Liver (tissue), 9 donors: ENCODE data around the gene APLN. TPM values are rescaled to one million over a fixed set of nuclear protein-coding genes. Genes with fewer than 3 reads are reported as not detected.

Experiments used
- DNase-seq: peaks from one replicate; pipeline ENCODE4 v3.0.0-alpha.2; 2017; ENCODE audit warnings: low spot score
- H3K27ac ChIP-seq, 2 donors: one replicate each; pipeline ENCODE4 v1.7.0; 2013; ENCODE audit warnings: inconsistent platforms in 2 of 2, low read length in 2 of 2, control low read depth in 1 of 2, low read depth in 1 of 2, mild to moderate bottlenecking in 1 of 2
- H3K27me3 ChIP-seq, 4 donors: one replicate each; pipeline versions ENCODE4 v1.6.1 to v1.7.0; 2013; ENCODE audit warnings: low read length in 3 of 4, inconsistent platforms in 1 of 4, mild to moderate bottlenecking in 1 of 4, moderate library complexity in 1 of 4; ENCODE audit not compliant: control insufficient read depth in 4 of 4, insufficient read depth in 4 of 4
- H3K36me3 ChIP-seq, 4 donors: one replicate each; pipeline versions ENCODE4 v1.6.1 to v1.7.0; 2013; ENCODE audit warnings: low read length in 3 of 4, mild to moderate bottlenecking in 3 of 4, low read depth in 1 of 4, moderate library complexity in 1 of 4; ENCODE audit not compliant: control insufficient read depth in 4 of 4, insufficient read depth in 3 of 4
- H3K4me1 ChIP-seq, 4 donors: one replicate each; pipeline versions ENCODE4 v1.6.1 to v1.7.0; 2013; ENCODE audit warnings: low read length in 3 of 4, mild to moderate bottlenecking in 3 of 4, moderate library complexity in 1 of 4; ENCODE audit not compliant: control insufficient read depth in 4 of 4, insufficient read depth in 4 of 4
- H3K4me3 ChIP-seq, 3 donors: one replicate each; pipeline versions ENCODE4 v1.6.1 to v1.7.0; 2013; ENCODE audit warnings: low read length in 3 of 3, control low read depth in 1 of 3, low read depth in 1 of 3, mild to moderate bottlenecking in 1 of 3
- H3K9ac ChIP-seq, 2 donors: one replicate each; pipeline ENCODE4 v1.7.0; 2013; ENCODE audit warnings: low read length in 2 of 2, mild to moderate bottlenecking in 2 of 2, moderate library complexity in 2 of 2, control low read depth in 1 of 2, low read depth in 1 of 2
- H3K9me3 ChIP-seq, 4 donors: one replicate each; pipeline versions ENCODE4 v1.6.1 to v1.7.0; 2013; ENCODE audit warnings: low read length in 3 of 4; ENCODE audit not compliant: control insufficient read depth in 4 of 4
- ATF3 ChIP-seq: IDR thresholded peaks from 2 replicates; pipeline ENCODE4 v1.6.1; 2016; ENCODE audit warnings: antibody characterized with exemption
- CTCF ChIP-seq: fragments of 150-350 bp; IDR thresholded peaks from 2 replicates; pipeline ENCODE4 v1.5.1; 2017; ENCODE audit warnings: improper control_type of control experiment, low read depth, low read length; ENCODE audit not compliant: missing input control
- FOXA1 ChIP-seq: IDR thresholded peaks from 2 replicates; pipeline ENCODE4 v1.6.1; 2016; ENCODE audit warnings: antibody characterized with exemption
- HNF4A ChIP-seq, 2 donors: conservative IDR thresholded peaks; 2 replicates each; pipeline ENCODE4 v1.6.1; 2016; ENCODE audit warnings: antibody characterized with exemption in 2 of 2, mild to moderate bottlenecking in 2 of 2
- HNF4G ChIP-seq: IDR thresholded peaks from 2 replicates; pipeline ENCODE4 v1.6.1; 2016; ENCODE audit warnings: antibody characterized with exemption
- MAX ChIP-seq: IDR thresholded peaks from 2 replicates; pipeline ENCODE4 v1.6.1; 2016; ENCODE audit warnings: antibody characterized with exemption
- RAD21 ChIP-seq, 2 donors: IDR thresholded peaks; 2 replicates each; pipeline ENCODE4 v1.6.1; 2016; ENCODE audit warnings: antibody characterized with exemption in 2 of 2, mild to moderate bottlenecking in 2 of 2
- RXRA ChIP-seq, 2 donors: IDR thresholded peaks; 2 replicates each; pipeline ENCODE4 v1.6.1; 2017 to 2018; ENCODE audit warnings: antibody characterized with exemption in 2 of 2, mild to moderate bottlenecking in 1 of 2
- WGBS: extraction: QIAGEN DNeasy Blood & Tissue Kit; methylation state at CpG from one replicate; pipeline ENCODE4 v1.1.7; 2013; 5-methylcytosine and 5-hydroxymethylcytosine counted together
- polyA plus RNA-seq, 2 donors: library from polyadenylated mRNA; stranded (reverse) in 1 of 2; unstranded in 1 of 2; fragments of 200-250 nt in 1 of 2; fragments of >200 nt in 1 of 2; fragmentation: Nextera tagmentation in 1 of 2; extraction: Ambion mirVana in 1 of 2; gene quantifications; one replicate each; pipeline versions ENCODE4 v1.2.1 to v1.2.3, GENCODE V29; 2013 to 2015
- total RNA-seq, 2 donors: library from RNA; depleted of rRNA; stranded (reverse); fragments of >200 nt; gene quantifications; one replicate each; pipeline ENCODE4 v1.2.3, GENCODE V29; 2014
- donor health status: healthy.
- donor health status: healthy.
- donor health status: healthy.
- donor health status: healthy.
- donor health status: healthy.

Gene APLN
- total and polyA plus RNA-seq, 4 donors, result 0.19 to 0.33 TPM; not detected in 2

DNA sequence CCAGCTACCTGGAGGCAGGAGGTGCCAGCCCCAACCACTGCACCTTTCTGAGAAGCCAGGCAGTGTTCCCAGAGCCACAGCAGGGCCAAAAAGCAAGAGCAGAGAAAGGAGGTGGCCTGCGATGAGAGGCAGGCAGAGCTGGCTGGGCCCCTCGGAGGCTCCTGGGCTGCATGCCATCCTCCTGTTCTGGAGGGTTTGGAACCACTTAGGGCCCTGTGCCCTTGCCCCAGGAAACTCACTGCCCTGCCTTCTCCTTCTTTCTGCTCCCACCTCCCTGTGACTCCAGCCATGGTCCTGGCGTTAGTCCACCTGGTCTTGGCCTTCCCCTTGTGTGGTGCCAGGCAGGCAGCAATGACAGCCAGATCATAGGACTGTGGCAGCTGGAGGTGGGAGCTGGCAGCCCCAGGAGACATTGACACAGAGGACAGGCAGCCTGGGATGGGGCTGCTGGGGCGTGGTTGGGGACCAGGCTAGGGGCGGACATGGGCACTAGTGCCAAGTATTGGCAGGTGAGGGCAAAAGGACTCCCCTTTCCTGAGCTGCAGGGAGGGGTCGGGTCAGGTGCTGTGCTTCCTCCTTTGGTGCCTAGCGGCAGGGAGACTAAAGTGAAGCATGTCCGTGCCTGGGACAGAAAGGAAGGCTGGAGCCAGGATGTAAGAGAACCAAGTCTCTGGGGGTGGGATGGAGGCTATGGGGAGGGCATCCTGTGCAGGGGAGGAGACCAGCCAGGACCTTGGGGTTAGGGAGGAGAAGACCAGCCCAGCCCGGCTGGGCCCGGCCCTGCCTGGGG lies 1.4 kb downstream of the APLN start:
- TF ChIP-seq HNF4A (conservative IDR thresholded peaks at IDR 0.05) (no peak), ATF3 (no peak), MAX (no peak), FOXA1 (no peak), HNF4G (no peak), RAD21 (IDR thresholded peaks at IDR 0.05) (no peak)
- H3K27ac ChIP-seq, result no peak overlapping the region
- H3K4me3 ChIP-seq, result no peak overlapping the region
- 59% methylated on average over 10 of the region's 10 CpGs for WGBS
- no peak for DNase-seq
- H3K9ac ChIP-seq, result no peak overlapping the region
- peaks cover 6 to 34% (median 22%) of the 10 kb centered on the region in 4 donors for H3K4me1 ChIP-seq
- H3K27me3 ChIP-seq, result peaks cover 0 to 3% (median 0%) of the 10 kb centered on the region in 4 donors
- no peaks in the 10 kb centered on the region for H3K36me3 ChIP-seq
- no peaks in the 10 kb centered on the region for H3K9me3 ChIP-seq

DNA sequence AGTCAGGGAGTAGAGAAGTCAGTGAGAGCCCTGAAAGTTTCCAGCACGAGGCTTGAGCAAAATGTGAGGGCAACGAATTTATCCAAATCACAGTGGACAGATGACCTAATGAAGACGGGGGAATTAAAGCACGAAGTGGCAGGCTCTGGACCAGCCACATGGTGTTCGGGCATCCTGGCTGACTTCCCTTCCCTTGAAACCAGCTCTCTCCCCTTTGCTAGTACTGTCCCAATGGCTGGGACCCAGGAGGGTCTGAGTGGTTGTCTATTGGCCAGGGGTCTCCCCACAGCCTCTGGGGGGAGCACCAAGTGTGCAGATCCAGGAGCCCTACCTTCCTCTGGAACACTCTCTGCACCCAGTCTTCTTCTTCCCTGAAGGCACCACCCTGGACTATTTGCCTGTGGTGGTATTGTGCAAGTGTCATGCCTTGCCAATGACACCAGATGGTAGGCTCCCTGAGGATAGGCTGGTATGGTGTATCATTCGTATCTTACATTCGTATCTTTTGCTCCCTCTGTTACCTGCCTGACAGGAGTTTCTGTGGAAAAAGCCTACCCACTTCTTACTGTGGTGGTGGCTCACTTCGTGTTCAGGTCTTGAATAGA lies 2.1 kb downstream of the APLN start:
- TF ChIP-seq RXRA (IDR thresholded peaks at IDR 0.05) (no peak), CTCF (no peak)
- DNase-seq, result no peak
- Histone ChIP-seq H3K9ac (no peak overlapping the region), H3K4me3 (no peak overlapping the region), H3K27me3 (peaks cover 0 to 3% (median 0%) of the 10 kb centered on the region in 4 donors), H3K9me3 (no peaks in the 10 kb centered on the region), H3K4me1 (peaks cover 6 to 34% (median 22%) of the 10 kb centered on the region in 4 donors), H3K36me3 (no peaks in the 10 kb centered on the region), H3K27ac (no peak overlapping the region)
- WGBS, result 70% methylated on average over 8 of the region's 8 CpGs

GRCh38 chrX:129651756-129652564 lies 2.8 kb downstream of the APLN start:
- Histone ChIP-seq H3K9me3 (no peaks in the 10 kb centered on the region), H3K27me3 (peaks cover 0 to 3% (median 0%) of the 10 kb centered on the region in 4 donors), H3K4me1 (peaks cover 6 to 34% (median 22%) of the 10 kb centered on the region in 4 donors), H3K36me3 (no peaks in the 10 kb centered on the region), H3K4me3 (no peak overlapping the region), H3K27ac (no peak overlapping the region), H3K9ac (no peak overlapping the region)
- TF ChIP-seq MAX, result peak; percentile 22
- TF ChIP-seq HNF4G, result no peak
- peak; percentile 23 to 28 for TF ChIP-seq HNF4A (conservative IDR thresholded peaks at IDR 0.05)
- WGBS, result 71% methylated on average over 14 of the region's 14 CpGs
- no peak for DNase-seq
